Raji (cell line): ENCODE measurements around the gene BEST3.

Experiments used
- POLR2A ChIP-seq: IDR thresholded peaks from 2 replicates; pipeline ENCODE4 v1.6.1; 2011; ENCODE audit warnings: low read depth, low read length, control low read depth; ENCODE audit not compliant: insufficient read depth

The BEST3 gene

DNA sequence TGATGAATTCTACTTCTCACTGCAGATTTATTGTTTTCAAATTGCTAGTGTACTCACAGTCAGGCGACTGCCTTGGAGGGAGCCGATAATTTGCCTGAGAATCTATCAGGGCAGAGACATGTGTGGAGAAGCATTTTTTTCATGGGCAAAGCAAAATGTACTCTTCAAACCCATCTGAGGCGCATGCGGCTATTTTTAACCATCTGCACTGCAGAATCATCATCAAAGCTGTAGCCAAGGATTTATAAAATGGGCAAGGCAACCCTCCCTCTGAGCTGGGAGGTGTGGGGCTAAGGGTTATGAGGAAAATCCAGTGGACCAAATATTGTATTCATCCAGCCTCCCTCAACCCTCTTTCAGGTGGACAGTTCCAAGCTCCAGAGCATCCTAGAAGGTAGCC lies 37.7 kb downstream of the BEST3 start:
- no peak for TF ChIP-seq POLR2A

DNA sequence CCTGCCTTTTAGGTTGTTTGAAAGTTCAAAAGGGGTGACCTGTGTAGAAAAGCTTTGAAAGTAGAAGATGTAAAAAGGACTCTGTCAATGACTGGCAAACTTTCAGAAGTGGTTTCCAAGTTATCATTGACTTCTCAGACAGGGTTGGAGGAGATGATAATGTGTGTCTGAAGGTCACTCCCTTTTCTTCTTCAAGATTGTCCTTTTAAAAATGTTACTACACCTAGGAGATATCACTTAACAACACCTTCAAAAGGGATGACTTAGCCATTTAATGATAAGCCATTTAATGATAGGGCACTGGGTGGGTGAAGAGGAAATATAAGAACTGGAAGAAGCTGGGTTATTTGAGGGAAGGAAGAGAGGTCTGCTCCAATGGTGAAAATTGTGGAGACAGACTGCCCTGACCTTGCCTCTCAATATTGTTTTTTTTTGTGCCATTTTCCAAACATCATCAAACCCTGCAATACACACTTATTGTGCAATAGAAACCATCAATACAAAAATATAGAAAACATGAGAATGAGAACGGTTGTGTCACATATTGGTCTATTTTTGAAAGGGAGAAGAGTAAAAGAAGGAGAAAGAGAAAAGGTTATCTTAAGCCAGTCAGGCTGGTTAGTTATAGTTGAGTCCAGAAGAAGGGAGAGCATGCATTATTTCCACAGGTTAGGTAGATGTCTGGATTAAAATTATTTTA lies 38.8 kb downstream of the BEST3 start:
- TF ChIP-seq POLR2A: no peak

DNA sequence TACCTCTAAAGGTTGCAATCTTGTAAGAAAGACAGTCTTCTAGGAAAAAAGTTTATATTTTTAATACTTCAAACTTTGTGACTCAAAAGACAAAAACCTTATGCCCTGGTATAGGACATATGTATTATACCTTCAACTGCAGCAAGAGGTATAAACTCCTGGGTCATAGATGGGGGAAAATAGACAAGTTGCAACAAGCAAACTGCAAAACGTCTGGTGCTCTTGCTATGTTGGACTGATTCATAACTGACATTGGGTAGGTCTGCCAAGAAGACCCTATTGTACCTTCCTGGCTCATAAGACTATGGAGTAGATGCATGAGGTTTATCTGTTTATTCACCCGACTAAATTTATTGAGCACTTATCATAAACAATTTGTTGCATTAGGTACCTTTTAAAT lies 40.9 kb downstream of the BEST3 start:
- TF ChIP-seq POLR2A: no peak

- TF ChIP-seq POLR2A: no peak
Measured at GRCh38 chr12:69657376-69658137, 41.5 kb downstream of the BEST3 start.

DNA sequence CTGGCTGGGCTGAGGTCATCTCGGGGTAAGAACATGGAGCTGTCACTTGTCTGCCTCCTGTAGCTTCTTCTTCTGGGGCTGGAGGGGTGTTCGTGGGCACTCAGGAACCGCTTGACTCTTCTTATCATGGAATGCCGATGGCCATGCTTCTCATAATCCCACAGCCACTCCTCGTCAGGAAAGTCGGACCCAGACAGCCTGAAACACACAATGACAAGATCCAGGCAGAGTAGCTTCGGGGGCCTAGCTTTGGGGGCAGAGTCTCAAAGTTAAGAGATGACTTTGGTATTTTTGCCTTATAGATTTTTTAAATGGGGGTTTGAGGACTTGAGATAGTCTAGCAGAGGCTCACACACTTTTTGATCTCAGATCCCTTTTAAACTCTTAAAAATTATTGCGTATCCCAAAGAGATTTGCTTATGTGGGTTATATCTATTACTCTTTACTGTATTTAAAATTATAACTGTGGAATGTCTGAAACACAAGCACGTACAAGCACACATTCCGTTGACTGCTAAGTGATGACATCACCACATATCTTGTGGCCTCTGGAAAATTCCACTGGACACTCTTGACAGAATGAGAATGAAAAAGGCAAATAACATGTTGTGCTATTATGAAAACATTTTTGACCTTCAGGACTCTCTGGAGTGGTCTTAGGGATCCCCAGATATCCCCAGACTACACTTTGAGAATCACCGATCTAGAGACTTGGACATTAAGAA lies 43.3 kb downstream of the BEST3 start:
- no peak for TF ChIP-seq POLR2A

GRCh38 chr12:69653703-69654102 lies 45.4 kb downstream of the BEST3 start:
- TF ChIP-seq POLR2A: no peak

DNA sequence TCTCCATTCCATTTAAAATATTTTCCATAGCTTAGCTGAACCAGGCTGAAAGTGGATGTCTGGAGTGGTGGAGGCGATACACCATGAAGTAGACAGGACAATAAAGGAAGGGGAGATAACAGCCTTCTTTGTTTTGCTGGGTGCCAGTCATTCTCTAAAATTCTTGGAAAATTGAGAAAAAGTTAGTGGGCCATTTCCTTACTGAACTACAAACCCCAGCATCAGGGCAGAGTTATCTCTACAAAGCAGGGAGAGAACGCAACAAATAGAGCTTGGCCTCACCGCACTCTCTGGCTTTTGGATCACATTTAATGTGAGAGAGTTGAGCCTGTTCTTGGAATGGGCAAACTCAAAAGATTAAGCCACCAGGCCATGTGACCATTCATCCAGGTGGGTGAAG lies 47.2 kb downstream of the BEST3 start:
- no peak for TF ChIP-seq POLR2A

- no peak for TF ChIP-seq POLR2A
Measured at GRCh38 chr12:69649529-69649928, 49.6 kb downstream of the BEST3 start.

DNA sequence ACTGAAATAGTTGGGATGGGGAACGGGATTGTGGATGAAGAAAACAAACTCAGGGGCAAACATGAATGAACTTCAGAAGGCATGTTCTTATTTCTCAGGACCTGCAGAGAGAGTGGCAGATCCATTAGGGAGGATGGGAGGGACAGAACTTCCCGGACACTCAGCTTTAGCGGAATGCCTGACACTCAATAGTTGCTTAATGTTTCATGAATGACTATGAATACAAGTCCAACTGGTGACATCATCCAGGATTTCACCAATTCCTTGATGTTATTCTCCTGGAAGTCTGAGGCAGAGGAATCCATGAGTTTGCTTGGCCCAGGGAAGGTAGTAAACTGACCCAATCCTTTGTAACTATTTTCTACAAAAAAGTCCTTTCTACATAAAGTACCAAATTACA lies 50.6 kb downstream of the BEST3 start:
- TF ChIP-seq POLR2A: no peak

DNA sequence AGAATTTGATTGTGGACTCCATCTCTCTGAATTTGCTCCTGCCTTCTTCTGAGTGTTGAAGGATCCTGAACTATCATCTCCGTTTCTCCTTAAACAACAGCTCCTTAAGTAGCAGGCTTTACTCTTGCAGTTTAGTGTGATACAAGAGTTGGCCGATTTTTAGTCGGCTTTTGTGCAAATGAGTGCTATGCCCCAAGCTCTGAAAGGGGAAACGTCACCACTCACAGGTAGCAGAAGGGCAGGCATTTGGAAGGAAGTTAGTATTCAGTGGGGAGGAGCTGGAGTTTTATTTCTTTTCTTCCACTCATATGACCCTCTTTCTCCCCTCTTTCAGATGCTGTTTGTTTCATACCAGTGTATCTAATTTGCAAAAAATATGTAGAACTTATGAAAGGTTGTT lies 51.9 kb downstream of the BEST3 start:
- no peak for TF ChIP-seq POLR2A

DNA sequence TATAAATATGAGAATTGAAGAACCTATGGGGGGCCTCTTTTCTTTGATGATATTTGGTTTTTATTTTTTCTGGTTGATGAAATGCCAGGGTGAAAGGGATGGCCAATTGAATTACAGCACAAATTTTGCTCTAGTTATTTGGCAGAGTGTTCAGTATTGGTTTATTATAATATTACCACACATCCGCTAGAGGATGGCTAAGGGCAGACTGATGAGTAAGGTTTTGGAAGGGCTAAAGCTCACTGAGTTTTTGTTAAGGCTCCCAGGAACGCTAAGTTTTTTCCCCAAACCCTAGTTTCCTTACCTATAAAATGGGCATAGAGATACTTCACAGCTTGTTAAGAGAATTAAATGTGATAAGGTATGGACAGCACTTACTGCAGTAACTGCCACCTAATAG lies 54.1 kb downstream of the BEST3 start:
- TF ChIP-seq POLR2A: no peak

DNA sequence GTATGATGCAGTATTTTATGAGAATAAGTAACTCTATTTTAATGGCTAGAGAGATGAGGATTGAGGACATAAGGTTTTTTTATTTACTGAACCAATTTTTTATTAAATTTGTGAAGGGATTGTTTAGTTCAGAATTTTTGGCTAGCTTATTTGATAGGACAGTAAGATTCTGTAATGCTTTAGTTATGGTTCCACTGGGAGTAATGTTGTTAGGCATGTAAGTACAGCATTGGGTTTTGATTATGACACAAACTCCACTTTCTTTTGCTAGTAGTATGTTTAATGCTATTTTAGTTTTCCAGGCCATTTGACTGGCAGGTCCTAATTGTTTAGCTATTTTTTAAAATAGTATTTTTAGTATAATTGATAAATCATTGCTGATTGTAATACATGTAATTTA lies 54.6 kb downstream of the BEST3 start:
- TF ChIP-seq POLR2A: no peak

- no peak for TF ChIP-seq POLR2A
Measured at GRCh38 chr12:69642531-69642930, 56.6 kb downstream of the BEST3 start.

DNA sequence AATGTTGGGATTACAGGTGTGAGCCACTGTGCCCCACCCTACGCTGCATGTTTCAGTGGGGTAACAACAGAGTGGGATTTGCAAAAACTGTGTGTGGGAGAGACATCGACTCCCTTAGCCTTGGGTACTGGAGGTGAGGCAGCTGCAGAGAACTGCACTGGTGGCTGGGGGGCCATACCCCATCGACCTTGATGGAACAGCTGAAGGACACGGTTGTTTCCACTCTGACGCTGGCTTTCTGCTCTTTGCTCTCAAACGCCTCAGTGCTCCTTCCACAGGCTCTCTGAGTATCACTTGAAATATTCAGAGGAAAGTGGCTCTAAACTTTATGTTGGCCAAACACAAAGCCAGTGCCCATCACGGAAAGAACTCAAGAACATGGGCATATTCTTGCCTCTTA lies 57.6 kb downstream of the BEST3 start:
- no peak for TF ChIP-seq POLR2A

DNA sequence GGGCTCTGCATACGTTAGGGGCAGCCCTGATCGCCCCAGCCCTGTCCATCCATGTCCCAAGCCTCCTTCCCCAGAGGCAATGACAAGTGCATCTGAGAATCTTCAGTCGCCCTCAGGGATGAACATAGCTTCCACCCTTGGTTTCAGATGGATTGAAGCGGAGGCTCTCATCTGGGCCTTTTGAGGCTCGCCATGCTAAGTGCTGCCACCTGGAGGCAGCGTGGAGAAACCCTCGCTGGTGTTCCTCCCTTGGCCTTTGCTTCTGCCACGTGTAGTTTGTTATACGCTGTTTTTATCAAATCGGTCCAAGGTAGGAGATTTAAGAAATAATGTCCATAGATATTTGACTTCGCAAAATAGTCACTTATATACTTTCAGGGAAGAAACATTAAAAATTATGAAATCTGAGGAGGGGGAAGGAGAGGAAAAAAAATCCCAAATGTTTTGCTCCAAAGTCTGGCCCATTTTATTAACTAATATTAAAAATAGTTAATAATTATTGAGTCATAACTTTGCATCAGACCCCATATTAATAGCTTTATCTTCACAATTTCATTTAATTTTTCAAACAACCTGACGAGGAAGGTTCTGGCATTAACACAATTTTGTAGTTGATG lies 59.6 kb downstream of the BEST3 start:
- TF ChIP-seq POLR2A: no peak

- TF ChIP-seq POLR2A: no peak
Measured at GRCh38 chr12:69633061-69633460, 66.0 kb downstream of the BEST3 start.
